Gastrocnemius medialis (tissue), 4 donors: ENCODE data around the gene MEF2D.

Source experiments
- POLR2A ChIP-seq, 2 donors: fragments of 450-650 bp; IDR thresholded peaks; one replicate each; pipeline ENCODE4 v1.6.1; 2017; ENCODE audit warnings: antibody characterized with exemption in 2 of 2, mild to moderate bottlenecking in 2 of 2, moderate library complexity in 2 of 2
- TF ChIP-seq, protein P1 (sequence below), 5 experiments: fragments of 450-650 bp in 3 of 5; fragments of 200-600 bp in 2 of 5; sonication (generic) in 2 of 5; IDR thresholded peaks in 4 of 5; conservative IDR thresholded peaks in 1 of 5; 1 replicate in 4 of 5; 2 replicates in 1 of 5; pipeline ENCODE4 v1.5.1; 2016 to 2019; ENCODE audit warnings: antibody characterized with exemption in 5 of 5, mild to moderate bottlenecking in 3 of 5, moderate library complexity in 3 of 5

DNA sequence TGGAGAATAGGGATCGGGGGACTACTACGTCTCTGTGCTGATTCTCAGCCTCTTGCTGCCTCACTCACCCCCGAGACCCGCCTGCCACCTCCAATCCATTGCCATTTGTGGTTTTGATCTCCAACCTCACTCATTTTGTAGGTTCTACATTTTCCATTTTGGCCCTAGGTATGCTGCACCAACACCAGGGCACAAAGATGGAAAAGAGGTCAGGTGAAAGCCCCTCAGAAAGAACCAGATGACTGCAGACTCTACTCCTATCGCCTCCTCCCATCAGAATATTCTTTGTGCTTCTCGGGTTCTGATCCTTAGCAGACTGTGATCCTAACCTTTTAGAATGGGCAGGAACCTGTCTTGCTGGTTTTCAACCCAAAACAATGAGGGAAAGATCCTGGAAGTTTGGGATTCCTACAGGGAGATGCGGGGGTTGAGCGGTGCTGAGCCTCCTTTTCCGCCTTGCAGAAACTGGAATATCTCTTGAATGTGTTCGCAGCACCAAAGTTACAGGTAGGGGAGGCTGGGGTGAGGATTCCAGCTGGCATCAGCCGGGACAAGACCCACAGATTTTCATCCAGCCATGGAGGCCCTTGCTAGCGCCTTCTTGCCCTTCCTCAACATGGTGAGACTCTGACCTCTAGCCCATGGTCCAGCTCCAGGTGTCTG lies 78.5 kb downstream of the MEF2D start:
- TF ChIP-seq, protein P1, sequence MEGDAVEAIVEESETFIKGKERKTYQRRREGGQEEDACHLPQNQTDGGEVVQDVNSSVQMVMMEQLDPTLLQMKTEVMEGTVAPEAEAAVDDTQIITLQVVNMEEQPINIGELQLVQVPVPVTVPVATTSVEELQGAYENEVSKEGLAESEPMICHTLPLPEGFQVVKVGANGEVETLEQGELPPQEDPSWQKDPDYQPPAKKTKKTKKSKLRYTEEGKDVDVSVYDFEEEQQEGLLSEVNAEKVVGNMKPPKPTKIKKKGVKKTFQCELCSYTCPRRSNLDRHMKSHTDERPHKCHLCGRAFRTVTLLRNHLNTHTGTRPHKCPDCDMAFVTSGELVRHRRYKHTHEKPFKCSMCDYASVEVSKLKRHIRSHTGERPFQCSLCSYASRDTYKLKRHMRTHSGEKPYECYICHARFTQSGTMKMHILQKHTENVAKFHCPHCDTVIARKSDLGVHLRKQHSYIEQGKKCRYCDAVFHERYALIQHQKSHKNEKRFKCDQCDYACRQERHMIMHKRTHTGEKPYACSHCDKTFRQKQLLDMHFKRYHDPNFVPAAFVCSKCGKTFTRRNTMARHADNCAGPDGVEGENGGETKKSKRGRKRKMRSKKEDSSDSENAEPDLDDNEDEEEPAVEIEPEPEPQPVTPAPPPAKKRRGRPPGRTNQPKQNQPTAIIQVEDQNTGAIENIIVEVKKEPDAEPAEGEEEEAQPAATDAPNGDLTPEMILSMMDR (IDR thresholded peaks at IDR 0.05 in 4 of 5, conservative IDR thresholded peaks at IDR 0.05 in 1 of 5): no peak
- no peak for TF ChIP-seq POLR2A (IDR thresholded peaks at IDR 0.05)
